HFF-Myc (cell line): ENCODE measurements around the gene OGDH.

Experiments used
- DNase-seq: peaks from one replicate; pipeline ENCODE4 v3.0.0-alpha.2; 2011; ENCODE audit warnings: low read depth; ENCODE audit errors: extremely low read depth
- H3K4me3 ChIP-seq: replicated peaks from 2 replicates; pipeline ENCODE4 v1.5.1; 2011; ENCODE audit warnings: low read depth, mild to moderate bottlenecking, control low read depth, low read length
- CTCF ChIP-seq: IDR thresholded peaks from 2 replicates; pipeline ENCODE4 v1.5.1; 2012; ENCODE audit warnings: mild to moderate bottlenecking, low read depth, low read length, control low read depth; ENCODE audit errors: missing control alignments

Gene OGDH

GRCh38 chr7:44564606-44565005 is 41.8 kb upstream of the OGDH start:
- no peak overlapping the region for H3K4me3 ChIP-seq
- TF ChIP-seq CTCF: no peak
- no peak for DNase-seq

DNA sequence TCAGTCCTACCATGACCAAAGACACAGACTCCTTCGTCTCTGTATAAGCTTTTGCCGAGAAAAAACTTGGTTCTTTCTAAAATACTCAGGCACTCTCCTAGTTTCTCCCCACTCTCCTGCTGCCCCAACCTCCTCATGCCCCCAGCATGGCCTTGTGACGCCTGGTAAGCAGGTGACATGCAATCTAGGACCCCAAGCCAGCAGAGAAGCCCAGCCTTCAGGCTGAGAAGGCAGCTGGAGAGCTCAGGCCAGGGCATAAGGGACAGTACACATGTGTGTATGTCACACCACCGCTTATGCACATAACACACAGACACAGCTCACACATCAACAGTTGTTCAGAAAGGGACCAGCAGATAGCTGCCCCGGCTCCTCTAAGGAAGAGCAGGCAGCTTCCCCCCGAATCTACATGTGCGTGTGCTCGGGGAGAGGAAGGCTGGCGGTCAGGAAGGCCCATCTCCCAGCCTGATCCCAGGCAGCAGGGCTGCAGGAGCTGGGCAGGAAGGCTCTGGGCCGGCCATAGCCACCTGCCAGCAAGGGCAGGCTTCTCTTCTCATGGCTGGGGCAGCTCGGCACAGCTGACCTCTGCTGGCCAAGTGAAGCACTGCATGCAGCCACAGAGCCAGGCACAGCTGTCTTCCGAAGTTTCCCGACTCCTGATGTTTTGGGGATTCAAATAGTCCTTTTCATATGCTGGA is 41.2 kb upstream of the OGDH start:
- peak; percentile 94 for TF ChIP-seq CTCF
- H3K4me3 ChIP-seq: no peak overlapping the region
- peak; percentile 30 for DNase-seq

GRCh38 chr7:44565795-44566559 is 40.5 kb upstream of the OGDH start:
- DNase-seq: no peak
- no peak for TF ChIP-seq CTCF
- no peak overlapping the region for H3K4me3 ChIP-seq

- no peak for TF ChIP-seq CTCF
- H3K4me3 ChIP-seq: no peak overlapping the region
- no peak for DNase-seq
Observed at GRCh38 chr7:44566680-44567079, 39.7 kb upstream of the OGDH start.

GRCh38 chr7:44567884-44568283 is 38.5 kb upstream of the OGDH start:
- no peak overlapping the region for H3K4me3 ChIP-seq
- no peak for DNase-seq
- TF ChIP-seq CTCF: no peak

- no peak overlapping the region for H3K4me3 ChIP-seq
- DNase-seq: no peak
- no peak for TF ChIP-seq CTCF
Observed at GRCh38 chr7:44568771-44569560, 37.5 kb upstream of the OGDH start.
